HG02642 (cell line): ENCODE measurements around the gene DDX49.

ENCODE experiments used
- ATAC-seq: cut with Tn5 transposase; IDR thresholded peaks from one replicate; pipeline ENCODE4 v1.9.1; 2021; ENCODE audit warnings: mild to moderate bottlenecking; ENCODE audit not compliant: unreplicated experiment, poor library complexity

Gene DDX49

DNA sequence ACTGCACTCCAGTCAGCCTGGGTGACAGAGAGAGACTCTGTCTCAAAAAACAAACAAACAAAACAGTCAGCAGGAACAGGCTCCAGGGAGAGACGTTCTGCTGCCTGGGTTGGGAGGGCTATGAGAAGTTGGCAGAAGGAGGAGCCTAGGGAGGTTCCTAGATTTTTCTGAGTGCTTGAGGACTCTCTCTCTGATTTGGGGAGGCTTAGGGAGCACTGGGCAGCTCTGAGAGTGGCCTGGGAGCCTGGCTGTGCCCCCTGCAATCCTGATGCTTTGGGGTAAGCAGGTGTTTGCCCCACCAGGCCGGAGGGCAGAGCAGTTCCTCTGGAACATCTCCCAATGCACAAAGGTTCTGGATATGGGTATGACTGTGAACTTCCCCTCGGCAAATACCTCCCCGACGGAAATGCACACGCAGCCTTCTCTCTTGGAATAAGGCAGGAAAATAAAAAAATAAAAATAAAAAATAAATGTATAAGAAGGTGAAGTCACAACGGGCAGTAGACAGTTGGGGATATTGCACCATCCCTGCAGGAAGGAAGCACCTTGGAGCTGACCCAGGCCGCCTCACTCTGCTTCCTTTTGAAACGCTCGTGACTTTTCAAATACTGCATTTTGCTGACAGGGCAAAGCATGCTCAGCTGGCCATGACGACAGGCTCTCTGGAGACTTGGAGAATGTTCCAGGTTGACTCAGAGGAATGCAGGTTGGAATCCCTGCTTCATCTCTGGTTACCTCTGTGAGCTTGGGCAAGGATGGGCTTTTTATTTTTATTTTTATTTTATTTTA lies 48.0 kb downstream of the DDX49 start:
- no peak for ATAC-seq

- ATAC-seq = no peak
Observed at GRCh38 chr19:18969931-18970659, 50.6 kb downstream of the DDX49 start.

DNA sequence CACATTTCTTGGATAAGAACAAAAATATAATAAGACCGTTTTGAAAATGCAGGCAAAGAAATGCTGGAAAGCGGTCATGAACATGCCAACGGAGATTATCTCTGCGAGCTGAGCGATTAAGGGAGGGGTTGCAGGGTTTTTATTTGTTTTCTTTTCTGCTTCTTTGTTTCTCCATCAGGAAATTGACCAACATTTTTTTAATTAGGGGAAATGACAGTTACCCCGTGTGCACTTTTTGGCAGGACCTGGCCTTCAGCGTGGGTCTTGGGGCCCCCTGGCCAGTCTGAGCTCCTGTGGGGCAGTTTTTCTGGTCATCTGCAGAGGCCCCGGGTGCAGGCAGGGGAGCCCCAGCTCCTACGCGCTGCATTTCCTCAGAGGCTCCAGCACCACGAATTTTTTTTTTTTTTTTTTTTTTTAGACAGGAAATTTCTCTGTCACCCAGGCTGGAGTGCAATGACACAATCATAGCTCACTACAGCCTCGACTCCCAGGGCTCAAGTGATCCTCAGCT lies 52.8 kb downstream of the DDX49 start:
- ATAC-seq = no peak

GRCh38 chr19:18972851-18973250 lies 53.3 kb downstream of the DDX49 start:
- ATAC-seq = no peak

- ATAC-seq = no peak
Observed at GRCh38 chr19:18975011-18975410, 55.5 kb downstream of the DDX49 start.

DNA sequence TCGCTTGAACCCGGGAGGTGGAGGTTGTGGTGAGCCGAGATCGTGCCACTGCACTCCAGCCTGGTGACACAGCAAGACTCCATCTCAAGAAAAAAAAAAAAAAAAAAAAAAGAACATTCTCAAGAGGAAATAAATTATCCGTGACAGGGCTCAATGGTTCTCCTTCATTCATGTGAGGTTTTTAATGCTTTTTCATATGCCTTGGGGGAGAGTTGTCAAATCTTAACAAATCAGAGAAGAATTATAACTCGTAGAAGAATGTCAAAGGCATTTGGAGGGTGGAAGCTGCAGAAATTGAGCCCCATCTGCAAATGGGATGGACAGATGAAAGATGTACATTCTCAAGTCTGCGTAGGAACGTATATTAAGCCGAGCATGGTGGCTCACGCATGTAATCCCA lies 56.4 kb downstream of the DDX49 start:
- no peak for ATAC-seq
